HG03520 (cell line): Measurements from ENCODE around the gene ABHD10.

ENCODE experiments used
- ATAC-seq: cut with Tn5 transposase; IDR thresholded peaks from one replicate; pipeline ENCODE4 v1.9.1; 2021; ENCODE audit warnings: mild to moderate bottlenecking, moderate library complexity; ENCODE audit not compliant: unreplicated experiment

ABHD10 gene

DNA sequence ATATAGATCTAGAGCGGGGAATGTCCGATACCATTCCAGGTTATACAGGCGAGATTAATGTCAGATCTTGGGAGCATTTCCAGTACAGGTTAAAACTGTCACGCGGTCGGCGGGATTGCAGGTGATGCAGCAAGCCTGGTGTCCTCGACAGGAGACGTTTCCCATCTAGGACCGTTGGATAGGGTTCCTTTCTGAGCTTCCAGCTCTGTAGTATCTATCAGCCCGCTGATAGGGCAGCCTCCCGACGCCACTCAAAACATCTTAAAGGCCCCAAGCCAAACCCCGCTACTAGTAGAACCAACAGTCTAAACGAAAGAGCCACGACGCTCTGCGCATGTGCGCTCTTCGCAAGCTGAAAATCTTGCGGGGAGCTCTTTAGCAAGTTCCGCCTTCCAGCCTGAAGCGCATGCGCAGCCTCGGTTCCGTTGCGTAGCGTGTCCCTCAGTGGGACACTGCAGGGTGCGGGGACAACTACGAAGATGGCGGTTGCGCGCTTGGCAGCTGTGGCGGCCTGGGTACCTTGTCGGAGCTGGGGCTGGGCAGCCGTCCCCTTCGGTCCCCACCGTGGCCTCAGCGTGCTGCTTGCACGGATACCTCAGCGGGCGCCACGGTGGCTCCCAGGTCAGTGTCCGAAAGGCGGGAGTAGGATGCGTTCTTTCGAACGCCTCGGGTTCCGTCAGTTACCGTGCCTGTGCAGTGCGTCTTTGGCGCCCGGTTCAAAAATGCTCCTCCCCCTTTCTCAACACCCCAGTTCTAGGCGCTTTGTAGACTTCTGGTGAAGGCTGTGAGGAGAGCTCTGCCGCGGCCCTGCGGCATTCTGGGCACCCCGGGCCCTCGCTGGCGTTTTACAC, at the start of gene ABHD10:
Gene ABHD10, plus strand, starts transcription at position 444 of the 851 bp plus-strand sequence. Its CDS starts 36 bp downstream, at position 480.
- peak; percentile 87 for ATAC-seq

DNA sequence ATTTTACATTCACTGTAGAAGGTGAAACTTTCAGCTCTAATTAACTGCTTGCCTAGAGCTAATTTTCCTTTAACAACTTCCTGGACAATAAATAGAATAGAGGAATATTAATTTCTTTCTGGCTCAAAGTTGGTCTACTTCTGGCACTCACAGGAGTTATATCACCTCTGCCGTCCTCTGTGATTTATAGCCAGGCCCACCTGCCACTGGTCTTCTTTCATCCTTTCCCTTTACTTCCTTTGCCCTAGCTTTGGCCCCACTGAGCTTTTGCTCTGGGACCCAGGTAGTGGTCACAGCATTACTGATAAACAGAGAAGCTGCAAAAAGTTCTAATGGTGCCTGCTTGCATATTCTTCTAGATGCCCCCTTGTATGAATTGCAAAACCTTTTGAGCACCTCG, 49.3 kb upstream of the ABHD10 start:
- no peak for ATAC-seq

DNA sequence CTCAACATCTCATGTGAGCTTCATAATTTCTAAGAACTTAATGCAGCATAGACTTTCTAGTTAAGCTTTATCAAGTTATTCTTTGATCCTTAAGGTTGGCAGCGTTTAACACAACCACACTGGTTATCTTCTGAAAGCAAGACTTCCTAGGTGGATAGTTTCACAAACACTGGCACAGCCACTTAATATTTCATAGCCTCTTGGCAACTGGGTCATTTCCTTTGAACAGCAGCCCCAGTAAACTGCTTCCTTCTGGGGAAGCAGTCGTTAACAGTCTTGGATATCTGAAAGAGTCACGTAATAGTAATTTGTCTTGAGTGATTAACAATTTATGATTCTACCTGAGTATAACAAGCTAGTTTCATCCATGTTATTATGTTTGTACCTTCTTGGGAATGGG, 45.9 kb upstream of the ABHD10 start:
- no peak for ATAC-seq

DNA sequence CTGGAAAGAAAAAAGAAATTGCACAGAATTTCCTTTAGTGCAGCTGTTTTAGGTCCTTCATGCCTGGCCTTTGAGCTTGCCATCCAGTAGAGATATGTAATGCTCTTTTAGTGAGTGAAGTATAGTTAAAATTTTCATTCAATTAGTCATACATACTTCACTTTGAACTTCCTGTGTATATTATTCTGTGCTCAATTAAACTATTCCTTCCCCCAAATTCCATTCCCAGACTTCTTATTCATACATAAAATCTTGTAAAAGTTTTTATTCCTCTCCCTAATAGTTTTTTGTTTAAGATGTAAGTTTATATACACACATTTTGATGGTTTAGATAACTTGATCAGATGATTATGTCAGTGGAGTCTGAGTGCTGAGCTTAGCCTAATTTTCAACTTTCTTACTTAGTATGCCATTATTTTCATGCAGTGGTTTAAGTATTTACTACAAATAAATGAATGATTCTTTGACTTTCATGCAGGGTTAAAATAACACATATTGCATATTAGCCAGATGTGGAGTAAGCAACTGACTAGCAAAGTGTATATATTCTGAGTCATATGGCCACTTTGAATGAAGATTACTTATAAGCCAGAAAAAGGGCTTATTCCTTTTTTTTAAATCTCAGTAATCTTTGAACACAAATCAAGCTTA, 42.5 kb upstream of the ABHD10 start:
- no peak for ATAC-seq

DNA sequence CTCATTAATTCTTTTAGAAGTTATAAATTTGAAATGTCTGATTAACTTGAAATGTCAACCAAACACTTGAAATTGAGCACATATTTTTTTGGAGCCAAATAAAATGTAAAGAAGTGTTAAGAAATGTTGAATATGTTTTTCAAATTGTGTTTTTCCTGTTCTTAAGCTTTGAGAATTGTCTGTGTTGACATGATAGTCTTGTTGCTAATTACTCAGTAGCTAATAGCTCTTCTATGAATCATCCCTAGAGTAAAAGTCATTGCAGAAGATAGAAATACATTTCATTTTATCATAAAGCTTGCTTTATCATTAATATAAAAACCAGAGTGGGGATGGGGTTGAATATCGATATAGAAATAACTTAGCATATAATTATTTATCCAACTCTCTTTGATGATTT, 41.9 kb upstream of the ABHD10 start:
- ATAC-seq = no peak

DNA sequence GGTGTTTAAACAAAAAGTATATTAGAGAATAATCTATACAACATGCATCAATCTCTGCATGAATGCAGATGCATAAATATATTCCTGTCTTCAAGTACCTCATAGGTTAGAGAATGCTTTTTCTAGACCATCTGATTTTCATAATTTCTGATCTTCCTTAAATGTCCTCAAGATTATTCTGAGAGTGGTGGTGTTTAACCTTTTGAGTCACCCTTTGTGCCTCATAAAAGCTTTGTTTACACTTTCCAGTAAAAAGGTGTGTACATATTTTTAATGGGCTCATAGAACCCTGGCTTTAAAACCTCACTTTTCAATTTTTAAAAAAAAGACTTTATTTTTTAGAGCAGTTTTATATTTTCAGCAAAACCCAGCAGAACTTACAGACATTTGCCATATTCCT, 41.0 kb upstream of the ABHD10 start:
- no peak for ATAC-seq

DNA sequence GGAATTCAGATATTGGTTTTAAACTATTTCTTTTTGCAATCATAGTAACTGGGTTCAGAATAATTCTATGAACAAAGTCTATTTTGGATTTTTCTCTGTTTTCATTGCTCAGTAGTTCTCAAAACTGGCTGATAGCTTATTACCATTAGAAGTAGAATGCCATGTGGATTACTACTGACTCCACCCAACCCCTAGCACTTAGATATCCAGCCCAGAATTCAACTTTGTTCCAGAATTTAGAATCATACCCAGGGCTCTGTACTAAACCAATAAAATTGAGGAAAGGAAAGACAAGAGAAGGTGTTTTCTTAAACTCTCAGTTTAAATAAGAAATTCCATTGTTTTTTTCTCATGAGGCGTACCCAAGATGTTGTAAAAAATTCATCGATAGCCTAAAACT, 39.0 kb upstream of the ABHD10 start:
- ATAC-seq = no peak

DNA sequence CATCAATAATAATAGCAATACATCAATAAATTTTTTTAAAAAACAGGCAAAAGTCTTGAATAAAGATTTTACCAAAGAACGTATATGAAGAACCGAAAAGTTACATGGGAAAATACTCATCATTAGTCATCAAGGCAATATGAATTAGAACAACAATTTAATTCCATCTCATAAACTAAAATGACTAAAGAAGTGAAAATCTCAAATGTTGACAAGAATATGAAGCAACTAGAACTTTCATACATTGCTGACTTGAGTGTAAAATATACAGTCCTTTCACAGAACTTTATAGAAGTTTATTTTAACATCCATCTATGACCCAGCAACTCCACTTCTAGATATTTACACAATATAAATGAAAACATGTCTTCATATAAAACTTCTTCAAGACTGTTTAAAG, 35.3 kb upstream of the ABHD10 start:
- no peak for ATAC-seq

DNA sequence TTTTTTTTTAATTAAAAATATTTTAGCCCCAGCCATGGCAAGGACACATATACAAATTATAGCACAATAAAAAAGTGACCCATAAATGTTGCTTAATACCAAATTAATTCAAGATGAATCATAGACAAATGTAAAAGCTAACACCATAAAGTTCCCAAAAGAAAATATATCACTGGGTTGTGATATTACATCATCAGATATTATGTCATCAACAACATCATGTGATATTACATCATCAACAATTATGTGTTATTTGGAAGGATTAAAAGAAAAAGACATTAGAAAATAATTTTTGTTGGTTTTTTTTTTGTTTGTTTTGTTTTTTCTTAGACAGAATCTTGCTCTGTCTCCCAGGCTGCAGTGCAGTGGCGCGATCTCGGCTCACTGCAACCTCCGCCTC, 34.5 kb upstream of the ABHD10 start:
- ATAC-seq = no peak

DNA sequence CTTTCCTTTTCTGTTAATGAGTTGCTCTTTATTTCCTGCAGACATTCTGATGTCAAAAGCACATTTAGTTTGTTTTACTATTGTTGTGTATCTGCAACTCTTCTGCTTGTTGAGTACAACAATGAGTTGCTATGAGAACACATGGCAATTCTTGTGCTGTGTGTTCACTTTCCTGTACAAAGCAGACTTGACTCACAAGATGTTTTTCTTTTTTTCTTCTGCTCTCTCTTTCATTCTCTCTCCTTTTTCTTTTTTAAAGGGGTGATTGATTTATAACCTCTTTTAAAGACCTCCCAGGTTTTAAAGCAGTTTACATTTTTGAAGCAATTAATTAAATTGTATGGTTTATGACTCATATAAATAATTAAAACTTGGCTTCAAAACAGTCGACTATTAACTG, 31.6 kb upstream of the ABHD10 start:
- ATAC-seq = no peak

DNA sequence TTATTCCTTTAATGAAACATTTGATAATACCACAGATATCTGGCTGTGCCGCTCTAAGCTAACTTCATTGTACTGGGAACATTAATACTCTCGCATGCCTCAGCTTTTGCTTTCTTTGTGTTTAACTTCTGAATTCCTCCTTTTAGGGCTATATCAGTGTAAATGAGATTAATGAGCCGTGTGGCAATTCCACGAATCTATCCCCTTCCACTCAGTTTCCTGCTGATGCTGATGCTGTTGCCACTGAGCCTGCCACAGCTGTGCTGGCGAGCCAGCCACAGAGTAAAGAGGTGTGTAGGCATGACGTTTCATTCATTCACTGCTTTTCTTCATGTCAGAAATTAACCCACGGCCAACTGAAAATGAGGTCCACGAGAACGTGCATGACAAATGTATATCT, 30.0 kb upstream of the ABHD10 start:
- ATAC-seq = no peak

DNA sequence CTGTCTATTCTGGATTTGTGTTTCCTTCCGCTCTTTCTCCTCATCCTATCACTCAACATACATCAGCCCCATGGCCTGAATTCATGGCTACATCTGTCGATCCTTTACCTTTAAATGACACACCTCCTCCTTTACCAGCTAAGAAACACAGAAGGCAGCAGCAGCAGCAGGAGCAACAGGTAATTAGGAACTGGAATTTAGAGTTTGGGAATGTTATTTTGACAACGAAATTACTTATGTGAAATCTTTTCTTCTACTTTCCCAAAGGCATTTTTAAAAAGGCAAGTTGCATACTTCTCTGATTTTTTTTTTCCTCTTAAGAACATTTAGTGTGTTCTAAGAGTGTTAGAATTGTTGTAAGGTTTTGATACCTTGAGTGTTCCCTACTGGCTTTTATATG, 29.1 kb upstream of the ABHD10 start:
- no peak for ATAC-seq

DNA sequence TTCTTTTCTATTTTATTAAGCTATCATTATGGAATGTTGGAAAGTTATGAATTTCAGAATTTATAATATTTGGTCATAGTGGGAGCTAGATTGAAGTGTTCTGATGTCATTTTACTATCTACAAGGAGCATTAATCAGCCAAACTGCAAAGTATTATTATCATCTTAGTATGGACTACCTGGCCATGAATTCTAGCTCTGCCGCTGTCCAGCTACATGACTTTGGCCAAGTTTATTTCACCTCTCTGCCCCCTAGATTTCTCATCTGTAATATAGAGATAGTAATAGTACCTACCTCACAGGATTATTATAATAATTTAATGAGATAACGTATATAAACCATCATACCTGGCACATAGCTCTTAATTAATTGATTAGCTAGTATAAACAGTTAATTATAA, 27.8 kb upstream of the ABHD10 start:
- ATAC-seq = no peak

DNA sequence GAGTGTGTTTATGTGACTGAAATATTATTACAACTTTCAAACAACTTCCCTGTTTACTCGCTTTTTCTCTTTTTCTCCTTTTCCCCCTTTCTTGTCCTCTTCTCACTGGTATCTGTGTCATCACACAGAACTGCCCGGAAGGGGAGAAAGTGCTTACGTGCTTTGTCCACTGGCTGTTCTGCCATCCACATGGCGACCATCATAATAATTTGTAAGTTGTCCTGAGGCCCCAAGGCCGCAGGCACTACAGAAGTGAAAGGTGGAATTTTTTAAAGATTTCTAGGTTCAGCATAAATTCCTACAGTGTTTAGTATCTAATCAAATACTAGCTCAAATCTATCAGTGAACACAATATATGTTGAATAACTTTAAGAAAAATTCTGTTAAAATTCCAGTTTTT, 26.7 kb upstream of the ABHD10 start:
- ATAC-seq = no peak

DNA sequence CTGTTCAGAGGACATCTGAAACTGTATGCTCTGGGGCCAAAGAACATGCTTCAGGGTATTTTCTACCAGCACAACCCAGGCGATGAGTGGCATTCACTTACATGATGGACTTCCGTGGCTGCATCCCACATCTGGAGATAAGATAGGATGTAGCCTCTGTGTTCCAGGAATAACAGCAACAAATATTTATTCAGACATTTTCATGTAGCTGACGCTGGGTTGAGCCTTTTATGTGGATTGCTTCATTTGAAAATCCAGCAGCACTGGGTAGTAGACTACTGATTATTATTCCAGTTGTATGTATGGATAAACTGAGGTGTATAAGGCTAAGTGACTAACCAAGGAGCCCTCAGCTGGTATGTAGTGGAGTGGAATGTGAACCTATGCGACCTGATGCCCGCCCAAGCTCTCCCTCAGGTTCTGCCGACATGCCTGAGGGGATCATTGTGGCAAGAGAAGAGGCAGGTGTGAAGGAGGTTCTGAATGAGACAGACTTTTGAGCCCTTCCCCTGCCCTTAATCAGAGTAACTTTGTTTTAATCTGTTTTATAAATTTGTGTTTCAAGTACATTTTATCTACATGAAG, 25.9 kb upstream of the ABHD10 start:
- no peak for ATAC-seq

DNA sequence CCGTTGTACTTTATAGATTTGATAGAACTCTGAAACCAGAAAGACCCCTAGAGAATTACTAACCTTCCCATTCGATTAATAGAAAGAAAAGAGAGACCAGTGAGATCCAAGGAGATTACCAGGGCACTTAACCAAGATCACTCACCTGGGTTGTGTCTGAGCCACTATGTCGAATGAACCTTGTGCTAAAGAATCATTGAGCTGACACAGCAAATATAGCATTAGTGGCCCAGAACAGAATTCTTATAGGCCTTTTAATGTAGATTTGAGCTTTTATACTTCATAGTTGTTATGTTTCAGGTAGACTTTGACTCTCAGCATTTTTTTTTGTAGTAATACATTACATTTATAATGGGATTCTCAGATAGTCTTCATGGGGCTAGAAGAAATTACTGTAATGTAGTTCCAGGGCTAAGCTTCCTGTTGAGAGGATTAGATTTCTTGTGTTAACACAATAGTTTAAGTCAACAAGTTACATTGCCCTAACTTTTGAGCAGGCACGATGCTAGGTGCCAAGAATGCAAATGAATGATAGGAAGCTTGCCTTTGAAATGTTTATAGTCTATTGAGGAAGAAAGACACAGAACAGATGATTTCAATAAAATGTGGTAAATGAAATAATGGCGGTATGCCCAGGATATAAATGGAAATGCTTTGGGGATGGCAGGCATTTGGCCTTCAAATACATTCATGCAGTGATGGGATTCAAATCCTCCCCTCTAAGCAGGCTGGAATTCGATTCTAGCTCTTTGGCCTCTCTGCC, 24.4 kb upstream of the ABHD10 start:
- no peak for ATAC-seq

DNA sequence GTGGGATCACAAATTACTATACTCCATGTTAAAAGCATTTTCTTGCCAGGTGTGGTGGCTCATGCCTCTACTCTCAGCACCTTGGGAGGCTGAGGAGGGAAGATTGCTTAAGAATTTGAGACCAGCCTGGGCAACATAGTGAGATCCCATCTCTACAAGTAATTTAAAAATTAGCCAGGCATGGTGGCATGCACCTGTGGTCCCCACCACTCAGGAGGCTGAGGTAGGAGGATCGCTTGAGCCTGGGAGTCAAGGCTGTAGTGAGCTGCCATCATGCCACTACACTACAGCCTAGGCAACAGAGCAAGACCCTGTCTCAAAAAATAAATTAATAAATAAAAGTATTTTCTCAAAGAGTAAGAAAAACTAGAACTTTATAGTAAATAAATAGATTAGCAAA, 22.9 kb upstream of the ABHD10 start:
- no peak for ATAC-seq

DNA sequence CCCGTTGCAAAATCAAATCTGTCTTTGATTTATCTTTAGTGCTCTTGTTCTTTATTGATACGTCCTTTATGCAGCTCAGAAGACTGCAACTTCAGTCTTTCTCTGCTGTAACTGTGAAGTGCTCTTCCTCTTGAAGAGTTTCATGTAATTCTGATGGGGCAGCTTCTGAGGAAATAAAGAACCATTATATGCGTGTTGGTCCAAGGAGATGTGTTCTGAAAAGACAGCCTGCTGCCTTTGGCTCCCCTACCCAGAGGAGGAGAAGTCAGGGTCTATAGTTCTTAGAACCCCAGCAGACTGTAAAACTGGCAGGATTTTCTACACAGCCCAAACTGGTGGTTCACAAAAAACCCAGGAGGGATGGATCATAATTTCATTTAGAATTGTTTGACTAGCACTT, 22.4 kb upstream of the ABHD10 start:
- ATAC-seq = no peak

DNA sequence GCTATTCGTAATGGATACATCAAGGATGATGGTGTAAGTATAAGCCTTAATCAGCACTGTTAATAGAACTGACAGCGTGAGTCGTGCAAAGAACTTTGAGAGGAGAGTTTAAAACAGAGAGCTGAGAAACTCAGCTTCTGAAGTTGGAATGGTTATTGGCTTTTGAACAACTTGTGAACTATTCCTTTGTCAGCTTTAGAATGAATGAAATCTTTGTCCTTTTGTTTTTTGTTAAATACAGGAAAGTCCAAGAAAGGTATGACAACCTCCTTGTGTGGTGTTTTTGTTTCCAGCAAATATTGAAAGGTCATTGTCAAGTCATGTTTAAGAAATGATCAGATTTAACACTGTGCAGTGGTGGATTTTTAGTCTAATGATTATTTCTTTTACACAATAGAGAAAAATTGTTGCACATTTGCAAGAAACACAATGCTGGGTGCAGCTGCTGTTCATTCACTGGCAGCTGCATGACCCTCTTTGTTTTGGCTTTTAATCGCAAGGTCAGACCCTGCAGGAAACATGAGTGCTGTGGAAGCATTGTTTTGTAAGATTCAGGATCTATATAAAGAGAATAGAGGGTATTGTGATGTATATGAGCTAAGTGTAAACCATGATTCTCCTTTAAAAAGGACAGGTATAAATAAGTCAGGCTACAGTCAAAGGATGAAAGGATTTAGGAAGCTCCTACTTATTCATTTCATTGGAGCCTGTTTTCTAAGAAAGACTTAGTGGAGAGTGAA, 21.7 kb upstream of the ABHD10 start:
- ATAC-seq = no peak

DNA sequence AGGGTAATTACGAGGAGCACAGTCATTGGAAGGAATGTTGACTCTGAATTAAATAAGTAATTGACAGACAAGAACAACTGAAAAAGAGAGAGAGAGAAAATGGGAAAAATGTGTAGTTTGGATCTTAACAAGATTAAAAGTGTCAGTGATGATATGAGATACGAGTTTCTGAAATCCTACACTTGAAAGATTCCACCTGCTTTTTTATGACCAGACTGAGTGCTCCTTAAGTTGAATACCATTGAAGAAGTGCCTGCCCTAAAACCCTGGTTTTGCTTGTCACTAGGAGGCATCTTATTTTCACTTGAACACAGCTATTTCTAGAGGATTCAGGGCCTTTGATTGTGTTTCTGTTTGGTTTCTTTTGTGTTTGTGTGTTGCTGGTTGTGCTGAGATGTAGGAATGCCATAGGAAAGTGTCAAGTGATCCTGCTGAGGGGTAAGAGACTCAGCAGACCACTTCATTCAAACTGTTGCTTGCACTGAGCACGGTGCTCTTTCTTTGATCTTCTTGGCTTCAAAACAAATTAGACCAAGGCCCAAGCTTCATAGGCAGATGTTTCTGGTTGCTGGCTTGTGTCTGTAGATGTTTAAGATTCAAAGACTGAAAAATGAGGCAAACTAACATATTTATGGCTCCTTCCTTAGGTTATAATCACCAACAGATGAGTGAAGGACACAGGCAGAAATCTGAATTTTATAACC, 17.2 kb upstream of the ABHD10 start:
- no peak for ATAC-seq
